ENCODE results near the gene DUSP28. TPM values are rescaled to one million over a fixed set of nuclear protein-coding genes. Genes with fewer than 3 reads are reported as not detected.

The DUSP28 gene
- total RNA-seq, 4 donors from 2014 or later, result 3.0 to 5.3 (median 4.0) TPM

GRCh38 chr2:240602266-240603050 lies 42.3 kb downstream of the DUSP28 start:
- WGBS, 2 donors (ENCODE audit: low coverage in 1 of 2), result 57 to 99% methylated on average over 2 to 13 of the region's 32 CpGs
- no peak for TF ChIP-seq POLR2AphosphoS5 (IDR thresholded peaks at IDR 0.05)
- no peak for TF ChIP-seq EP300 (IDR thresholded peaks at IDR 0.05)
- no peak for TF ChIP-seq CTCF (IDR thresholded peaks at IDR 0.05)
- TF ChIP-seq POLR2A (IDR thresholded peaks at IDR 0.05), result no peak
- H3K27ac ChIP-seq, result no peak overlapping the region
- ATAC-seq, result no peak
- peaks cover 0 to 55% of the 10 kb centered on the region in 2 donors for H3K36me3 ChIP-seq
- no peak overlapping the region for H3K4me3 ChIP-seq
- no peaks in the 10 kb centered on the region for H3K9me3 ChIP-seq
- peaks cover 0 to 10% (median 0%) of the 10 kb centered on the region in 3 donors for H3K4me1 ChIP-seq
- H3K27me3 ChIP-seq, result no peaks in the 10 kb centered on the region

- peaks cover 0 to 9% (median 0%) of the 10 kb centered on the region in 3 donors for H3K4me1 ChIP-seq
- no peak overlapping the region for H3K4me3 ChIP-seq
- H3K9me3 ChIP-seq, result no peaks in the 10 kb centered on the region
- H3K27me3 ChIP-seq, result no peaks in the 10 kb centered on the region
- TF ChIP-seq POLR2AphosphoS5 (IDR thresholded peaks at IDR 0.05) (no peak), POLR2A (IDR thresholded peaks at IDR 0.05) (no peak), EP300 (IDR thresholded peaks at IDR 0.05) (no peak), CTCF (IDR thresholded peaks at IDR 0.05) (no peak)
- no peak overlapping the region for H3K27ac ChIP-seq
- peaks cover 0 to 47% of the 10 kb centered on the region in 2 donors for H3K36me3 ChIP-seq
- WGBS, 2 donors (ENCODE audit: low coverage in 1 of 2), result 93 to 100% methylated on average over 1 to 3 of the region's 22 CpGs
- no peak for ATAC-seq
Observed at GRCh38 chr2:240603081-240603835, 43.1 kb downstream of the DUSP28 start.

GRCh38 chr2:240603846-240604245 lies 43.7 kb downstream of the DUSP28 start:
- ATAC-seq, result no peak
- WGBS, 2 donors (ENCODE audit: low coverage in 1 of 2), result 82% methylated on average over 5 of the region's 10 CpGs; no CpG with 5 or more reads in 1 of the 2 donors
- Histone ChIP-seq H3K4me1 (peaks cover 0 to 9% (median 0%) of the 10 kb centered on the region in 3 donors), H3K36me3 (peaks cover 0 to 41% of the 10 kb centered on the region in 2 donors), H3K9me3 (no peaks in the 10 kb centered on the region), H3K27ac (no peak overlapping the region), H3K4me3 (no peak overlapping the region), H3K27me3 (no peaks in the 10 kb centered on the region)
- TF ChIP-seq POLR2AphosphoS5 (IDR thresholded peaks at IDR 0.05) (no peak), CTCF (IDR thresholded peaks at IDR 0.05) (no peak), EP300 (IDR thresholded peaks at IDR 0.05) (no peak), POLR2A (IDR thresholded peaks at IDR 0.05) (no peak)

- 34 to 68% methylated on average over 4 to 8 of the region's 11 CpGs for WGBS, 2 donors (ENCODE audit: low coverage in 1 of 2)
- H3K4me1 ChIP-seq, result peaks cover 0 to 9% (median 0%) of the 10 kb centered on the region in 3 donors
- H3K36me3 ChIP-seq, result peaks cover 0 to 35% of the 10 kb centered on the region in 2 donors
- TF ChIP-seq POLR2A (IDR thresholded peaks at IDR 0.05) (no peak), CTCF (IDR thresholded peaks at IDR 0.05) (peak in 3 of 4 experiments; percentile 43 to 55 (median 47)), EP300 (IDR thresholded peaks at IDR 0.05) (no peak), POLR2AphosphoS5 (IDR thresholded peaks at IDR 0.05) (peak; percentile 9)
- no peaks in the 10 kb centered on the region for H3K27me3 ChIP-seq
- ATAC-seq, result peak; percentile 62
- H3K4me3 ChIP-seq, result no peak overlapping the region
- no peaks in the 10 kb centered on the region for H3K9me3 ChIP-seq
- no peak overlapping the region for H3K27ac ChIP-seq
Observed at GRCh38 chr2:240604291-240604938, 44.3 kb downstream of the DUSP28 start.

Data from gastroesophageal sphincter (tissue), 4 donors.